IMR-90 (cell line): ENCODE data around the gene MYH1. TPM values are rescaled to one million over a fixed set of nuclear protein-coding genes. Genes with fewer than 3 reads are reported as not detected.

Experiments
- ATAC-seq: fragments of 200-7000 bp; cut with Tn5 transposase; 2 replicates; pipeline ENCODE4 v1.9.1; 2020; ENCODE audit warnings: low read depth, mild to moderate bottlenecking, moderate library complexity
- BruUV-seq: library from RNA; stranded (reverse); fragments of 400-500 nt; replicated peaks from 2 replicates; lab custom pipeline; 2021; lab: Mats Ljungman, UMichigan
- CTCF ChIA-PET: fragments of 300-600 bp; formaldehyde crosslinking; extraction: SDS; loops from one replicate; lab custom pipeline; 2021; ENCODE audit warnings: antibody characterized with exemption; lab: Yijun Ruan, JAX
- POLR2A ChIA-PET: fragments of 300-600 bp; sonication (Branson Sonifier 250); formaldehyde crosslinking; loops from one replicate; lab custom pipeline; 2022; ENCODE audit warnings: antibody characterized with exemption; ENCODE audit not compliant: unreplicated experiment; lab: Charles Lee
- DNase-seq: peaks from one replicate; pipeline ENCODE4 v3.0.0; 2013
- H2AFZ ChIP-seq: replicated peaks from 2 replicates; pipeline ENCODE3; 2013; ENCODE audit warnings: low read length, mild to moderate bottlenecking; ENCODE audit not compliant: poor library complexity
- H2AK5ac ChIP-seq: 2 replicates; pipeline ENCODE4 v1.6.1; 2013; ENCODE audit warnings: low read depth, low read length, inconsistent platforms
- H2AK9ac ChIP-seq: replicated peaks from 2 replicates; pipeline ENCODE3; 2013; ENCODE audit warnings: mild to moderate bottlenecking, low read depth, low read length, moderate library complexity; ENCODE audit not compliant: poor library complexity
- H2BK120ac ChIP-seq: 2 replicates; pipeline ENCODE4 v1.6.1; 2013; ENCODE audit warnings: low read depth, low read length, inconsistent platforms
- H2BK15ac ChIP-seq: 3 replicates; pipeline ENCODE4 v1.6.1; 2013; ENCODE audit warnings: low read depth, low read length, inconsistent platforms
- H2BK20ac ChIP-seq: 2 replicates; pipeline ENCODE4 v1.6.1; 2013; ENCODE audit warnings: low read depth, mild to moderate bottlenecking, inconsistent platforms, low read length, moderate library complexity
- H2BK5ac ChIP-seq: 2 replicates; pipeline ENCODE4 v1.6.1; 2013; ENCODE audit warnings: mild to moderate bottlenecking, low read depth, low read length, inconsistent platforms; ENCODE audit not compliant: poor library complexity, severe bottlenecking
- H3K14ac ChIP-seq: replicated peaks from 2 replicates; pipeline ENCODE4 v1.6.1; 2013; ENCODE audit warnings: low read depth, low read length, inconsistent platforms
- H3K18ac ChIP-seq: 2 replicates; pipeline ENCODE4 v1.6.1; 2013; ENCODE audit warnings: low read depth, low read length, control low read depth
- H3K23ac ChIP-seq: 2 replicates; pipeline ENCODE4 v1.6.1; 2013; ENCODE audit warnings: low read depth, low read length, inconsistent platforms
- H3K27ac ChIP-seq: 2 replicates; pipeline ENCODE4 v1.5.1; 2013; ENCODE audit warnings: mild to moderate bottlenecking, control low read depth, low read length; ENCODE audit not compliant: insufficient read depth
- H3K27me3 ChIP-seq: 2 replicates; pipeline ENCODE4 v1.6.1; 2013; ENCODE audit warnings: low read length; ENCODE audit not compliant: control insufficient read depth, insufficient read depth
- H3K36me3 ChIP-seq: 2 replicates; pipeline ENCODE4 v1.6.1; 2013; ENCODE audit warnings: low read length, mixed read lengths; ENCODE audit not compliant: control insufficient read depth, insufficient read depth
- H3K4ac ChIP-seq: 2 replicates; pipeline ENCODE4 v1.6.1; 2013; ENCODE audit warnings: low read depth, low read length, inconsistent platforms
- H3K4me1 ChIP-seq: 2 replicates; pipeline ENCODE4 v1.6.1; 2013; ENCODE audit warnings: low read length, mixed read lengths; ENCODE audit not compliant: control insufficient read depth, insufficient read depth
- H3K4me2 ChIP-seq: 2 replicates; pipeline ENCODE4 v1.6.1; 2013; ENCODE audit warnings: low read depth, mild to moderate bottlenecking, control low read depth, low read length, moderate library complexity
- H3K4me3 ChIP-seq: 2 replicates; pipeline ENCODE4 v1.5.1; 2013; ENCODE audit warnings: low read depth, mild to moderate bottlenecking, control low read depth, low read length, moderate library complexity; ENCODE audit not compliant: insufficient read depth
- H3K56ac ChIP-seq: 2 replicates; pipeline ENCODE4 v1.6.1; 2013; ENCODE audit warnings: low read length, inconsistent platforms; ENCODE audit not compliant: insufficient read depth; ENCODE audit errors: extremely low read depth
- H3K79me1 ChIP-seq, 2 experiments: 2 replicates each; pipeline ENCODE4 v1.6.1; 2013; ENCODE audit warnings: low read length in 2 of 2, inconsistent platforms in 1 of 2, low read depth in 1 of 2
- H3K9ac ChIP-seq: 2 replicates; pipeline ENCODE4 v1.6.1; 2013; ENCODE audit warnings: low read depth, low read length, control low read depth
- H3K9me1 ChIP-seq: 2 replicates; pipeline ENCODE4 v1.6.1; 2013; ENCODE audit warnings: low read length, inconsistent platforms; ENCODE audit not compliant: insufficient read depth
- H3K9me3 ChIP-seq: 2 replicates; pipeline ENCODE4 v1.6.1; 2013; ENCODE audit warnings: low read length; ENCODE audit not compliant: control insufficient read depth, insufficient read depth
- H4K20me1 ChIP-seq: 2 replicates; pipeline ENCODE4 v1.6.1; 2013; ENCODE audit warnings: low read length, inconsistent platforms; ENCODE audit not compliant: insufficient read depth
- H4K5ac ChIP-seq: 2 replicates; pipeline ENCODE4 v1.6.1; 2013; ENCODE audit warnings: mild to moderate bottlenecking, low read depth, low read length, control low read depth
- H4K8ac ChIP-seq, 2 experiments: 2 replicates each; pipeline ENCODE4 v1.6.1; 2013; ENCODE audit warnings: low read depth in 2 of 2, low read length in 2 of 2, control low read depth in 1 of 2, inconsistent platforms in 1 of 2
- H4K91ac ChIP-seq: 2 replicates; pipeline ENCODE4 v1.6.1; 2013; ENCODE audit warnings: low read depth, low read length, inconsistent platforms; ENCODE audit not compliant: insufficient read depth
- CHD1 ChIP-seq: IDR thresholded peaks from 2 replicates; pipeline ENCODE4 v1.6.1; 2012; ENCODE audit warnings: low read depth, low read length, improper control_type of control experiment
- CTCF ChIP-seq: conservative IDR thresholded peaks from 2 replicates; pipeline ENCODE4 v1.5.1; 2012; ENCODE audit warnings: mild to moderate bottlenecking, low read depth, low read length, improper control_type of control experiment
- FOS ChIP-seq: fragments of 150-350 bp; IDR thresholded peaks from 2 replicates; pipeline ENCODE4 v1.6.1; 2016; ENCODE audit warnings: low read depth, low read length
- MAFK ChIP-seq: IDR thresholded peaks from 2 replicates; pipeline ENCODE4 v1.6.1; 2012; ENCODE audit warnings: low read depth, low read length, improper control_type of control experiment
- MAZ ChIP-seq: IDR thresholded peaks from 2 replicates; pipeline ENCODE4 v1.6.1; 2012; ENCODE audit warnings: low read depth, mild to moderate bottlenecking, low read length, improper control_type of control experiment, moderate library complexity, borderline replicate concordance
- POLR2A ChIP-seq: IDR thresholded peaks from 2 replicates; pipeline ENCODE4 v1.6.1; 2012; ENCODE audit warnings: mild to moderate bottlenecking, low read depth, low read length
- RCOR1 ChIP-seq: IDR thresholded peaks from 2 replicates; pipeline ENCODE4 v1.6.1; 2012; ENCODE audit warnings: mild to moderate bottlenecking, low read length, improper control_type of control experiment; ENCODE audit not compliant: insufficient replicate concordance
- RFX5 ChIP-seq: IDR thresholded peaks from 2 replicates; pipeline ENCODE4 v1.8.0; 2012; ENCODE audit warnings: low read depth, mild to moderate bottlenecking, low read length, moderate library complexity
- SMC3 ChIP-seq: fragments of 150-350 bp; IDR thresholded peaks from 2 replicates; pipeline ENCODE4 v1.6.1; 2016; ENCODE audit warnings: low read depth, mild to moderate bottlenecking, antibody characterized with exemption, low read length, moderate library complexity
- USF2 ChIP-seq: fragments of 150-350 bp; IDR thresholded peaks from 2 replicates; pipeline ENCODE4 v1.6.1; 2017; ENCODE audit warnings: mild to moderate bottlenecking, antibody characterized with exemption, low read length, low read depth
- WGBS, 2 experiments: methylation state at CpG; one replicate each; pipeline versions ENCODE4 v1.1.5 to v1.1.7; 2013; ENCODE audit warnings: missing lambda C conversion rate in 2 of 2; ENCODE audit not compliant: insufficient read length in 1 of 2; ENCODE audit errors: extremely low coverage in 2 of 2; 5-methylcytosine and 5-hydroxymethylcytosine counted together
- dilution Hi-C: fragments of 300-500 bp; cut with HindIII; formaldehyde crosslinking; loops from one replicate; pipeline ENCODE4 v1.14.3; 2018; ENCODE audit warnings: low sequenced_read_pairs; ENCODE audit not compliant: unreplicated experiment
- in situ Hi-C: fragments of 300-500 bp; cut with MboI; formaldehyde crosslinking; loops from 3 replicates; pipeline ENCODE4 v1.14.3; 2019; ENCODE audit warnings: low sequenced_read_pairs, inconsistent platforms, mixed read lengths
- intact Hi-C: fragments of 100-400 bp; cut with micrococcal nuclease; formaldehyde crosslinking; loops from 2 replicates; pipeline ENCODE4 v1.10.0; 2022
- polyA plus RNA-seq, 3 experiments: library from polyadenylated mRNA; depleted of rRNA; stranded (reverse); fragments of >200 nt; gene quantifications; 2 replicates each; pipeline ENCODE4 v1.2.3, GENCODE V29; 2012; ENCODE audit warnings: low replicate concordance in 1 of 3
- total RNA-seq: library from RNA; depleted of rRNA; stranded (reverse); fragments of >200 nt; gene quantifications from 2 replicates; pipeline ENCODE4 v1.2.3, GENCODE V29; 2012

MYH1 gene
- total and polyA plus RNA-seq, 2 of the 4 experiments (the other 2 are of a cell fraction): not detected

GRCh38 chr17:10499950-10500349 is 18.4 kb downstream of the MYH1 start:
- Histone ChIP-seq H3K9me3 (peaks cover 3% of the 10 kb centered on the region; the same call in 1 of the 2 replicates), H3K18ac (no peak overlapping the region), H3K14ac (no peak overlapping the region), H4K8ac (no peak overlapping the region), H2AK9ac (no peak overlapping the region), H2AFZ (no peak overlapping the region), H3K4me3 (no peak overlapping the region), H3K4ac (no peak overlapping the region), H2BK5ac (no peak overlapping the region), H3K9ac (no peak overlapping the region), H2AK5ac (no peak overlapping the region), H2BK15ac (no peak overlapping the region), H3K27ac (no peak overlapping the region), H2BK20ac (no peak overlapping the region), H3K4me2 (no peak overlapping the region), H3K23ac (no peak overlapping the region), H4K20me1 (no peaks in the 10 kb centered on the region), H3K36me3 (no peaks in the 10 kb centered on the region), H2BK120ac (no peak overlapping the region), H3K9me1 (no peaks in the 10 kb centered on the region), H3K27me3 (no peaks in the 10 kb centered on the region), H3K56ac (no peak overlapping the region), H3K79me1 (no peaks in the 10 kb centered on the region), H4K91ac (no peak overlapping the region), H3K4me1 (no peaks in the 10 kb centered on the region), H4K5ac (no peak overlapping the region)
- ChIA-PET CTCF (no interaction called here), POLR2A (no interaction called here)
- intact Hi-C loops: no loop called here
- DNase-seq (no peak), ATAC-seq (no peak)
- BruUV-seq: no TSS peak
- dilution Hi-C loops: no loop called here
- no CpG with 5 or more reads among the region's 3 CpGs for whole genome bisulfite sequencing, 2 experiments
- no peak for TF ChIP-seq CHD1
- no peak for TF ChIP-seq RCOR1
- TF ChIP-seq MAFK: no peak
- no peak for TF ChIP-seq SMC3
- no peak for TF ChIP-seq RFX5
- no peak for TF ChIP-seq CTCF
- no peak for TF ChIP-seq FOS
- TF ChIP-seq USF2: no peak
- TF ChIP-seq POLR2A: no peak
- TF ChIP-seq MAZ: no peak
- in situ Hi-C loops: no loop called here
